Transverse colon (tissue), 3 donors: ENCODE data around the gene ERCC6L2.

ENCODE experiments used
- EP300 ChIP-seq: sonication (generic); formaldehyde crosslinking; IDR thresholded peaks from one replicate; pipeline ENCODE4 v1.6.1; 2017; ENCODE audit warnings: antibody characterized with exemption, low read depth
- TF ChIP-seq, protein P1 (sequence below), 5 experiments: fragments of 200-600 bp in 3 of 5; fragments of 450-650 bp in 2 of 5; sonication (generic) in 3 of 5; IDR thresholded peaks; 1 replicate in 2 of 5; 2 replicates in 3 of 5; pipeline ENCODE4 v1.5.1; 2016 to 2017; ENCODE audit warnings: antibody characterized with exemption in 5 of 5, inconsistent platforms in 3 of 5, mild to moderate bottlenecking in 2 of 5, moderate library complexity in 1 of 5

DNA sequence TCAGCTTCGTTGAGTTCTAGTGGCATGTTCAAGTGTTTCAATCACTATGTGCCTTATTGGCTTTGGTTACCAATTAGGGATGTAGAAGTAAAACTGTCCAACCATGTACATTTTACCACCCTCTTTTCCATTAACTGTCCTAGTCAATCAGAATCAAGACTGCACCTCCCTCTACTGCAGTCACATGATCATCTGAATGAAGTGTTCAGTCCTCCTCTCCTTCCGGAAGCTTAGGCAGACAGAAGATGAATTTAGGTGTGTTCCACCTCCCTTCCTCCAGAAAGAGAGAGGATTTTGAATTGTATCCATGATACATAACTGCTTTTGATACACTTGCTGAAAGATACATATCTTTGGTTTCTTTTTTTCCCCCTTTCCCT is 133.7 kb downstream of the ERCC6L2 start:
- TF ChIP-seq, protein P1, sequence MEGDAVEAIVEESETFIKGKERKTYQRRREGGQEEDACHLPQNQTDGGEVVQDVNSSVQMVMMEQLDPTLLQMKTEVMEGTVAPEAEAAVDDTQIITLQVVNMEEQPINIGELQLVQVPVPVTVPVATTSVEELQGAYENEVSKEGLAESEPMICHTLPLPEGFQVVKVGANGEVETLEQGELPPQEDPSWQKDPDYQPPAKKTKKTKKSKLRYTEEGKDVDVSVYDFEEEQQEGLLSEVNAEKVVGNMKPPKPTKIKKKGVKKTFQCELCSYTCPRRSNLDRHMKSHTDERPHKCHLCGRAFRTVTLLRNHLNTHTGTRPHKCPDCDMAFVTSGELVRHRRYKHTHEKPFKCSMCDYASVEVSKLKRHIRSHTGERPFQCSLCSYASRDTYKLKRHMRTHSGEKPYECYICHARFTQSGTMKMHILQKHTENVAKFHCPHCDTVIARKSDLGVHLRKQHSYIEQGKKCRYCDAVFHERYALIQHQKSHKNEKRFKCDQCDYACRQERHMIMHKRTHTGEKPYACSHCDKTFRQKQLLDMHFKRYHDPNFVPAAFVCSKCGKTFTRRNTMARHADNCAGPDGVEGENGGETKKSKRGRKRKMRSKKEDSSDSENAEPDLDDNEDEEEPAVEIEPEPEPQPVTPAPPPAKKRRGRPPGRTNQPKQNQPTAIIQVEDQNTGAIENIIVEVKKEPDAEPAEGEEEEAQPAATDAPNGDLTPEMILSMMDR (IDR thresholded peaks at IDR 0.05), result no peak
- TF ChIP-seq EP300, result no peak
